Liver (tissue), 9 donors: Measurements from ENCODE around the gene KCNQ1. TPM values are rescaled to one million over a fixed set of nuclear protein-coding genes. Genes with fewer than 3 reads are reported as not detected.

Experiments used
- DNase-seq: peaks from one replicate; pipeline ENCODE4 v3.0.0-alpha.2; 2017; ENCODE audit warnings: low spot score
- H3K27ac ChIP-seq, 2 donors: one replicate each; pipeline ENCODE4 v1.7.0; 2013; ENCODE audit warnings: inconsistent platforms in 2 of 2, low read length in 2 of 2, control low read depth in 1 of 2, low read depth in 1 of 2, mild to moderate bottlenecking in 1 of 2
- H3K27me3 ChIP-seq, 4 donors: one replicate each; pipeline versions ENCODE4 v1.6.1 to v1.7.0; 2013; ENCODE audit warnings: low read length in 3 of 4, inconsistent platforms in 1 of 4, mild to moderate bottlenecking in 1 of 4, moderate library complexity in 1 of 4; ENCODE audit not compliant: control insufficient read depth in 4 of 4, insufficient read depth in 4 of 4
- H3K36me3 ChIP-seq, 4 donors: one replicate each; pipeline versions ENCODE4 v1.6.1 to v1.7.0; 2013; ENCODE audit warnings: low read length in 3 of 4, mild to moderate bottlenecking in 3 of 4, low read depth in 1 of 4, moderate library complexity in 1 of 4; ENCODE audit not compliant: control insufficient read depth in 4 of 4, insufficient read depth in 3 of 4
- H3K4me1 ChIP-seq, 4 donors: one replicate each; pipeline versions ENCODE4 v1.6.1 to v1.7.0; 2013; ENCODE audit warnings: low read length in 3 of 4, mild to moderate bottlenecking in 3 of 4, moderate library complexity in 1 of 4; ENCODE audit not compliant: control insufficient read depth in 4 of 4, insufficient read depth in 4 of 4
- H3K4me3 ChIP-seq, 3 donors: one replicate each; pipeline versions ENCODE4 v1.6.1 to v1.7.0; 2013; ENCODE audit warnings: low read length in 3 of 3, control low read depth in 1 of 3, low read depth in 1 of 3, mild to moderate bottlenecking in 1 of 3
- H3K9ac ChIP-seq, 2 donors: one replicate each; pipeline ENCODE4 v1.7.0; 2013; ENCODE audit warnings: low read length in 2 of 2, mild to moderate bottlenecking in 2 of 2, moderate library complexity in 2 of 2, control low read depth in 1 of 2, low read depth in 1 of 2
- H3K9me3 ChIP-seq, 4 donors: one replicate each; pipeline versions ENCODE4 v1.6.1 to v1.7.0; 2013; ENCODE audit warnings: low read length in 3 of 4; ENCODE audit not compliant: control insufficient read depth in 4 of 4
- EGR1 ChIP-seq, 2 donors: IDR thresholded peaks; 2 replicates each; pipeline ENCODE4 v1.6.1; 2016 to 2018; ENCODE audit warnings: antibody characterized with exemption in 2 of 2, low read depth in 2 of 2
- FOXA1 ChIP-seq: IDR thresholded peaks from 2 replicates; pipeline ENCODE4 v1.6.1; 2016; ENCODE audit warnings: antibody characterized with exemption
- FOXA2 ChIP-seq: IDR thresholded peaks from 2 replicates; pipeline ENCODE4 v1.6.1; 2016; ENCODE audit warnings: antibody characterized with exemption
- GABPA ChIP-seq, 2 donors: IDR thresholded peaks in 1 of 2; conservative IDR thresholded peaks in 1 of 2; 2 replicates each; pipeline ENCODE4 v1.6.1; 2016; ENCODE audit warnings: antibody characterized with exemption in 2 of 2, mild to moderate bottlenecking in 1 of 2, moderate library complexity in 1 of 2
- HNF4A ChIP-seq, 2 donors: conservative IDR thresholded peaks; 2 replicates each; pipeline ENCODE4 v1.6.1; 2016; ENCODE audit warnings: antibody characterized with exemption in 2 of 2, mild to moderate bottlenecking in 2 of 2
- HNF4G ChIP-seq: IDR thresholded peaks from 2 replicates; pipeline ENCODE4 v1.6.1; 2016; ENCODE audit warnings: antibody characterized with exemption
- JUND ChIP-seq, 2 donors: IDR thresholded peaks; 2 replicates each; pipeline ENCODE4 v1.6.1; 2016; ENCODE audit warnings: antibody characterized with exemption in 2 of 2
- NR2F2 ChIP-seq: IDR thresholded peaks from 2 replicates; pipeline ENCODE4 v1.6.1; 2016; ENCODE audit warnings: antibody characterized with exemption
- RAD21 ChIP-seq, 2 donors: IDR thresholded peaks; 2 replicates each; pipeline ENCODE4 v1.6.1; 2016; ENCODE audit warnings: antibody characterized with exemption in 2 of 2, mild to moderate bottlenecking in 2 of 2
- RXRA ChIP-seq, 2 donors: IDR thresholded peaks; 2 replicates each; pipeline ENCODE4 v1.6.1; 2017 to 2018; ENCODE audit warnings: antibody characterized with exemption in 2 of 2, mild to moderate bottlenecking in 1 of 2
- SP1 ChIP-seq: IDR thresholded peaks from 2 replicates; pipeline ENCODE4 v1.6.1; 2018; ENCODE audit warnings: antibody characterized with exemption, mild to moderate bottlenecking
- TAF1 ChIP-seq: conservative IDR thresholded peaks from 2 replicates; pipeline ENCODE4 v1.6.1; 2016; ENCODE audit warnings: antibody characterized with exemption, mild to moderate bottlenecking
- YY1 ChIP-seq: IDR thresholded peaks from 2 replicates; pipeline ENCODE4 v1.6.1; 2016; ENCODE audit warnings: antibody characterized with exemption, mild to moderate bottlenecking
- WGBS: extraction: QIAGEN DNeasy Blood & Tissue Kit; methylation state at CpG from one replicate; pipeline ENCODE4 v1.1.7; 2013; 5-methylcytosine and 5-hydroxymethylcytosine counted together
- polyA plus RNA-seq, 2 donors: library from polyadenylated mRNA; stranded (reverse) in 1 of 2; unstranded in 1 of 2; fragments of 200-250 nt in 1 of 2; fragments of >200 nt in 1 of 2; fragmentation: Nextera tagmentation in 1 of 2; extraction: Ambion mirVana in 1 of 2; gene quantifications; one replicate each; pipeline versions ENCODE4 v1.2.1 to v1.2.3, GENCODE V29; 2013 to 2015
- total RNA-seq, 2 donors: library from RNA; depleted of rRNA; stranded (reverse); fragments of >200 nt; gene quantifications; one replicate each; pipeline ENCODE4 v1.2.3, GENCODE V29; 2014
- TF ChIP-seq, protein P1 (sequence below): IDR thresholded peaks from 2 replicates; pipeline ENCODE4 v1.6.1; 2016; ENCODE audit warnings: antibody characterized with exemption
- TF ChIP-seq, protein P2 (sequence below): IDR thresholded peaks from 2 replicates; pipeline ENCODE4 v1.6.1; 2016; ENCODE audit warnings: antibody characterized with exemption
- TF ChIP-seq, protein P3 (sequence below): IDR thresholded peaks from 2 replicates; pipeline ENCODE4 v1.6.1; 2016; ENCODE audit warnings: antibody characterized with exemption
- TF ChIP-seq, protein P4 (sequence below): IDR thresholded peaks from 2 replicates; pipeline ENCODE4 v1.6.1; 2016; ENCODE audit warnings: antibody characterized with exemption, mild to moderate bottlenecking
- TF ChIP-seq, protein P5 (sequence below): fragments of 150-350 bp; IDR thresholded peaks from 2 replicates; pipeline ENCODE4 v1.5.1; 2017; ENCODE audit warnings: improper control_type of control experiment, low read depth, low read length; ENCODE audit not compliant: missing input control
- donor health status: healthy.
- donor health status: healthy.
- donor health status: healthy.
- donor health status: healthy.
- donor health status: healthy.

The KCNQ1 gene
- total and polyA plus RNA-seq, 4 donors: 0.31 to 2.2 (median 1.5) TPM

DNA sequence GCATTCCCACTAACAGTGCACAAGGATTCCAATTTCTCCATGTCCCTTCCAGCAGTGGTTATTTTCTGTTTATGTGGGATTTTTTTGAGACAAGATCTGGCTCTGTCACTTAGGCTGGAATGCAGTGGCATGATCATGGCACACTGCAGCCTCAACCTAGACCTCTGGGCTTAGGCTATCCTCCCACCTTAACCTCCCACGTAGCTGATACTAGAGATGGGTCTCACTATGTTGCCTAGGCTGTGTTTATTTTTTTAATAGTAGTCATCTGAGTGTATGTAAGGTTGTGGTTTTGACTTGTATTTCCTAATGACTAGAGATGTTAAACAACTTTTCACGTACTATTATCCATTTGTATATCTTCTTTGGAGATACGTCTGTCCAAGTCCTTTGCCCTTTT is 180.4 kb downstream of the KCNQ1 start:
- WGBS: 60% methylated on average over 3 of the region's 3 CpGs

DNA sequence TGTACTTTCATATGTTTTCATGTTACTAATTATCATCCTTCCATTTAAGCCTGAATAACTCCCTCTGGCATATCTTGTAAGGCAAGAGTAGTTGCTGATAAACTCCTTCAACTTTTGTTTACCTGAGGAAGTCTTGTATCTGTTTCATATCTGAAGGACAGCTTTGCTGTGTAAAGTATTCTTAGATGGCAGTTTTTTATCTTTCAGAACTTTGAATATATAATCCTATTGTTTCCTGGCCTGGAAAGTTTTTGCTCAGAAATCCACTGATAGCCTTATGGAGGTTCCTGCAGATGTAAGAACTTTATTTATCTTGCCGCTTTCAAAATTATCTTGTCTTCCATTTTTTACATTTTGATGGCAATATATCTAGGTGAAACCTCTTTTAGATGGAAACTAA is 185.9 kb downstream of the KCNQ1 start:
- Histone ChIP-seq H3K4me3 (no peak overlapping the region), H3K27ac (no peak overlapping the region), H3K4me1 (no peaks in the 10 kb centered on the region), H3K36me3 (no peaks in the 10 kb centered on the region), H3K27me3 (no peaks in the 10 kb centered on the region), H3K9me3 (peaks cover 3 to 29% (median 11%) of the 10 kb centered on the region in 4 donors), H3K9ac (no peak overlapping the region)
- TF ChIP-seq, protein P1, sequence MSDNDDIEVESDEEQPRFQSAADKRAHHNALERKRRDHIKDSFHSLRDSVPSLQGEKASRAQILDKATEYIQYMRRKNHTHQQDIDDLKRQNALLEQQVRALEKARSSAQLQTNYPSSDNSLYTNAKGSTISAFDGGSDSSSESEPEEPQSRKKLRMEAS: no peak
- TF ChIP-seq FOXA2 (no peak), NR2F2 (no peak), FOXA1 (no peak), GABPA (IDR thresholded peaks at IDR 0.05 in 1 of 2, conservative IDR thresholded peaks at IDR 0.05 in 1 of 2) (no peak), YY1 (no peak), RXRA (IDR thresholded peaks at IDR 0.05) (no peak), RAD21 (IDR thresholded peaks at IDR 0.05) (no peak), TAF1 (no peak), HNF4G (no peak), EGR1 (IDR thresholded peaks at IDR 0.05; ENCODE audit: low read depth in 2 of 2) (no peak), HNF4A (conservative IDR thresholded peaks at IDR 0.05) (no peak), JUND (IDR thresholded peaks at IDR 0.05) (no peak), SP1 (no peak)
- TF ChIP-seq, protein P2, sequence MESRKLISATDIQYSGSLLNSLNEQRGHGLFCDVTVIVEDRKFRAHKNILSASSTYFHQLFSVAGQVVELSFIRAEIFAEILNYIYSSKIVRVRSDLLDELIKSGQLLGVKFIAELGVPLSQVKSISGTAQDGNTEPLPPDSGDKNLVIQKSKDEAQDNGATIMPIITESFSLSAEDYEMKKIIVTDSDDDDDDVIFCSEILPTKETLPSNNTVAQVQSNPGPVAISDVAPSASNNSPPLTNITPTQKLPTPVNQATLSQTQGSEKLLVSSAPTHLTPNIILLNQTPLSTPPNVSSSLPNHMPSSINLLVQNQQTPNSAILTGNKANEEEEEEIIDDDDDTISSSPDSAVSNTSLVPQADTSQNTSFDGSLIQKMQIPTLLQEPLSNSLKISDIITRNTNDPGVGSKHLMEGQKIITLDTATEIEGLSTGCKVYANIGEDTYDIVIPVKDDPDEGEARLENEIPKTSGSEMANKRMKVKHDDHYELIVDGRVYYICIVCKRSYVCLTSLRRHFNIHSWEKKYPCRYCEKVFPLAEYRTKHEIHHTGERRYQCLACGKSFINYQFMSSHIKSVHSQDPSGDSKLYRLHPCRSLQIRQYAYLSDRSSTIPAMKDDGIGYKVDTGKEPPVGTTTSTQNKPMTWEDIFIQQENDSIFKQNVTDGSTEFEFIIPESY: no peak
- TF ChIP-seq, protein P3, sequence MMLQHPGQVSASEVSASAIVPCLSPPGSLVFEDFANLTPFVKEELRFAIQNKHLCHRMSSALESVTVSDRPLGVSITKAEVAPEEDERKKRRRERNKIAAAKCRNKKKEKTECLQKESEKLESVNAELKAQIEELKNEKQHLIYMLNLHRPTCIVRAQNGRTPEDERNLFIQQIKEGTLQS: no peak
- TF ChIP-seq, protein P4, sequence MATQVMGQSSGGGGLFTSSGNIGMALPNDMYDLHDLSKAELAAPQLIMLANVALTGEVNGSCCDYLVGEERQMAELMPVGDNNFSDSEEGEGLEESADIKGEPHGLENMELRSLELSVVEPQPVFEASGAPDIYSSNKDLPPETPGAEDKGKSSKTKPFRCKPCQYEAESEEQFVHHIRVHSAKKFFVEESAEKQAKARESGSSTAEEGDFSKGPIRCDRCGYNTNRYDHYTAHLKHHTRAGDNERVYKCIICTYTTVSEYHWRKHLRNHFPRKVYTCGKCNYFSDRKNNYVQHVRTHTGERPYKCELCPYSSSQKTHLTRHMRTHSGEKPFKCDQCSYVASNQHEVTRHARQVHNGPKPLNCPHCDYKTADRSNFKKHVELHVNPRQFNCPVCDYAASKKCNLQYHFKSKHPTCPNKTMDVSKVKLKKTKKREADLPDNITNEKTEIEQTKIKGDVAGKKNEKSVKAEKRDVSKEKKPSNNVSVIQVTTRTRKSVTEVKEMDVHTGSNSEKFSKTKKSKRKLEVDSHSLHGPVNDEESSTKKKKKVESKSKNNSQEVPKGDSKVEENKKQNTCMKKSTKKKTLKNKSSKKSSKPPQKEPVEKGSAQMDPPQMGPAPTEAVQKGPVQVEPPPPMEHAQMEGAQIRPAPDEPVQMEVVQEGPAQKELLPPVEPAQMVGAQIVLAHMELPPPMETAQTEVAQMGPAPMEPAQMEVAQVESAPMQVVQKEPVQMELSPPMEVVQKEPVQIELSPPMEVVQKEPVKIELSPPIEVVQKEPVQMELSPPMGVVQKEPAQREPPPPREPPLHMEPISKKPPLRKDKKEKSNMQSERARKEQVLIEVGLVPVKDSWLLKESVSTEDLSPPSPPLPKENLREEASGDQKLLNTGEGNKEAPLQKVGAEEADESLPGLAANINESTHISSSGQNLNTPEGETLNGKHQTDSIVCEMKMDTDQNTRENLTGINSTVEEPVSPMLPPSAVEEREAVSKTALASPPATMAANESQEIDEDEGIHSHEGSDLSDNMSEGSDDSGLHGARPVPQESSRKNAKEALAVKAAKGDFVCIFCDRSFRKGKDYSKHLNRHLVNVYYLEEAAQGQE: no peak
- TF ChIP-seq, protein P5, sequence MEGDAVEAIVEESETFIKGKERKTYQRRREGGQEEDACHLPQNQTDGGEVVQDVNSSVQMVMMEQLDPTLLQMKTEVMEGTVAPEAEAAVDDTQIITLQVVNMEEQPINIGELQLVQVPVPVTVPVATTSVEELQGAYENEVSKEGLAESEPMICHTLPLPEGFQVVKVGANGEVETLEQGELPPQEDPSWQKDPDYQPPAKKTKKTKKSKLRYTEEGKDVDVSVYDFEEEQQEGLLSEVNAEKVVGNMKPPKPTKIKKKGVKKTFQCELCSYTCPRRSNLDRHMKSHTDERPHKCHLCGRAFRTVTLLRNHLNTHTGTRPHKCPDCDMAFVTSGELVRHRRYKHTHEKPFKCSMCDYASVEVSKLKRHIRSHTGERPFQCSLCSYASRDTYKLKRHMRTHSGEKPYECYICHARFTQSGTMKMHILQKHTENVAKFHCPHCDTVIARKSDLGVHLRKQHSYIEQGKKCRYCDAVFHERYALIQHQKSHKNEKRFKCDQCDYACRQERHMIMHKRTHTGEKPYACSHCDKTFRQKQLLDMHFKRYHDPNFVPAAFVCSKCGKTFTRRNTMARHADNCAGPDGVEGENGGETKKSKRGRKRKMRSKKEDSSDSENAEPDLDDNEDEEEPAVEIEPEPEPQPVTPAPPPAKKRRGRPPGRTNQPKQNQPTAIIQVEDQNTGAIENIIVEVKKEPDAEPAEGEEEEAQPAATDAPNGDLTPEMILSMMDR: no peak
- 97% methylated on average over 1 of the region's 1 CpG for WGBS
- DNase-seq: no peak

More for the DNA sequence above, 180.4 kb downstream of the KCNQ1 start:
- peaks cover 4 to 15% (median 5%) of the 10 kb centered on the region in 4 donors for H3K9me3 ChIP-seq
- no peaks in the 10 kb centered on the region for H3K36me3 ChIP-seq
- no peak overlapping the region for H3K27ac ChIP-seq
- no peaks in the 10 kb centered on the region for H3K27me3 ChIP-seq
- H3K4me1 ChIP-seq: no peaks in the 10 kb centered on the region
- no peak overlapping the region for H3K4me3 ChIP-seq
- DNase-seq: no peak
- no peak overlapping the region for H3K9ac ChIP-seq
- no peak for TF ChIP-seq NR2F2
